22Rv1 (cell line): ENCODE results near the gene SREK1IP1.

ENCODE experiments used
- H3K27ac ChIP-seq: fragments of 450-650 bp; 2 replicates; pipeline ENCODE4 v1.5.1; 2017
- ZFX ChIP-seq: fragments of 450-650 bp; IDR thresholded peaks from 2 replicates; pipeline ENCODE4 v1.6.1; 2017; ENCODE audit warnings: antibody characterized with exemption, borderline replicate concordance
- TF ChIP-seq, protein P1 (sequence below): fragments of 450-650 bp; IDR thresholded peaks from 2 replicates; pipeline ENCODE4 v1.5.1; 2017; ENCODE audit warnings: mild to moderate bottlenecking

The SREK1IP1 gene

DNA sequence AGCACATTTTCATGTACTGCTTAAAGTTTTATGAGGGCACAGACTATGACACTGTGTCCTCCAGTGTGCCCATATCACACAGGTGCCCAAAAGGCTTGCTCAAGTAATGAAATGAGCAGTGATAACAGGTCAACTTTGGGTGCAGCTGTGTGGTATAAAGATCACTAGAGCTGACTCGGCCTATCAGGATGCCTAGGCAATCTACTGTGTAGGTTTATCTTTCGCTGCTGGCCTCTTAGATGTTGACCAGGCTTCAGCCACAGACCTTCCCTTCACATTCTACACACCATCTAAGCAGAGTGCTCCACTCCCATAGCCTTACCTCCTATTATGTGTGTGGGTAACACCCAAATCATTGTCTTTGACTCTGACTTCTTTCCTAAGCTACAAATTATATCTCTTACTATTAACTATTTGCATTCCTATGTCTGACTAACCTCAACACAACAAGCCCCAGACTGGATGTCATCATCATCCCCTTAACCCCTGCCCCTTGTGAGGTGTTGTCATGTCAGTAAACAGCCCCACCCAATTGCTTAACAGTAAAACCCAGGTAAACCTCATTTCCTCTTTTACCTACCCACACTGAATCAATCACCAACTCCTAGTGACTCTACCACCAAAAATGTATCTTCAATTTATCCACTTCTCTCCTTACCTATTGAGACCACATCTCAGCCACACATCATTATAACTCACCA lies 2.5 kb downstream of the SREK1IP1 start:
- no peak for TF ChIP-seq ZFX
- no peak overlapping the region for H3K27ac ChIP-seq

DNA sequence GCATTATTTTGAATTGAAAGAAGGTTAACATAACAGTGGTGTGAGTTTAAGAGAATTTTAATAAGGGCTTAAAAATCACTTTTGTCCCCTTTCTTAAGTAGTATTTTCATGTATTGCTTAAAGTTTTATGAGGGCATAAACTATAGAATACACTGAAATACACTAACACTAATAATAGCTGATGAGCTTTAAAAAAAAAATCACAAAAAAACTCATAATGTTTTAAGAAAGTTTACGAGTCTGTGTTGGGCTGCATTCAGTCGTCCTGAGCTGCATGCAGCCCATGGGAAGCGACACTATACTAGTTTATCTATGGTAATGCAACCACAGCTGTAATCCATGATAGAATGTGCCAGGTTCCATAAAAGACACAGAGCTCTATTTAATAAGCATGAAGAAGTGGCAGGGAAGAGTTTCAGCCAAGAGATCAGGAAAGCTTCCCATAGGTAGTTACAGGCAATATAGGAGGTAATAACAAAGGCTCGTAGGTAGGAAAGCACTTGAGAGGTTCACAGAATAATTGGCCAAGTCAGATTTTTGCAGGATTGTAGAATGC lies 4.5 kb downstream of the SREK1IP1 start:
- no peak for TF ChIP-seq ZFX
- TF ChIP-seq, protein P1, sequence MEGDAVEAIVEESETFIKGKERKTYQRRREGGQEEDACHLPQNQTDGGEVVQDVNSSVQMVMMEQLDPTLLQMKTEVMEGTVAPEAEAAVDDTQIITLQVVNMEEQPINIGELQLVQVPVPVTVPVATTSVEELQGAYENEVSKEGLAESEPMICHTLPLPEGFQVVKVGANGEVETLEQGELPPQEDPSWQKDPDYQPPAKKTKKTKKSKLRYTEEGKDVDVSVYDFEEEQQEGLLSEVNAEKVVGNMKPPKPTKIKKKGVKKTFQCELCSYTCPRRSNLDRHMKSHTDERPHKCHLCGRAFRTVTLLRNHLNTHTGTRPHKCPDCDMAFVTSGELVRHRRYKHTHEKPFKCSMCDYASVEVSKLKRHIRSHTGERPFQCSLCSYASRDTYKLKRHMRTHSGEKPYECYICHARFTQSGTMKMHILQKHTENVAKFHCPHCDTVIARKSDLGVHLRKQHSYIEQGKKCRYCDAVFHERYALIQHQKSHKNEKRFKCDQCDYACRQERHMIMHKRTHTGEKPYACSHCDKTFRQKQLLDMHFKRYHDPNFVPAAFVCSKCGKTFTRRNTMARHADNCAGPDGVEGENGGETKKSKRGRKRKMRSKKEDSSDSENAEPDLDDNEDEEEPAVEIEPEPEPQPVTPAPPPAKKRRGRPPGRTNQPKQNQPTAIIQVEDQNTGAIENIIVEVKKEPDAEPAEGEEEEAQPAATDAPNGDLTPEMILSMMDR, result no peak
- no peak overlapping the region for H3K27ac ChIP-seq

DNA sequence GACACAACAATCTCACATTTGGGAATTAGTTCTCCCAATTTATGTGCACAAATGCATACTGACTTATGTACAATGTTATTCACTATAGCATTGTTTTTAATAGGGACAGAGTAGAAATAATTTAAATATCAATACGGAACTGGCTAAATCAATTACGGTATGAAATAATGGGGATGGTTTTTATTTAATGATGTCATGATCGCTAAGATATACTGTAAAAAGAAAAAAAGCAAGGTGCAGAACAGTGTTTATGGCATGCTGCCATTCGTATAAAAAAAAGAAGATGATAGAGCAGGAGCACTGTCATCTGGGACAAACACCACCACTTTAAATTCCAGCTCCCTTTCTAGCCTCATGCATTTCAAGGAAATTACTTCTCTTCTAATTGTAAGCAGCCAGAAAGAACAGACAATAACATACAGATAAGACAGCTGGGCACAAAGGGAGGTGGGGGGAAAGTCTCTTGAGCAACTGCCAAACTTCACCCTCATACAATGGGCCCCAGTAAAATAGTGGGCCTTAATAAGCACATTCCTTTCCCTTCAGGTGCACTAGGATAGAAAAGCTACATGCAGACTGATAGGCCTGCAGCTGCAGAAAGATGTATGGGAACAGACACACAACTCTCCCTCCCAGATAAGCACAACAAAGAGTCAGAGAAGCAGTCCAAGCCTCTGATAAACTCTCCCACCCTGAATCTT lies 8.4 kb downstream of the SREK1IP1 start:
- no peak overlapping the region for H3K27ac ChIP-seq
- TF ChIP-seq, protein P1, result no peak
- TF ChIP-seq ZFX, result no peak

DNA sequence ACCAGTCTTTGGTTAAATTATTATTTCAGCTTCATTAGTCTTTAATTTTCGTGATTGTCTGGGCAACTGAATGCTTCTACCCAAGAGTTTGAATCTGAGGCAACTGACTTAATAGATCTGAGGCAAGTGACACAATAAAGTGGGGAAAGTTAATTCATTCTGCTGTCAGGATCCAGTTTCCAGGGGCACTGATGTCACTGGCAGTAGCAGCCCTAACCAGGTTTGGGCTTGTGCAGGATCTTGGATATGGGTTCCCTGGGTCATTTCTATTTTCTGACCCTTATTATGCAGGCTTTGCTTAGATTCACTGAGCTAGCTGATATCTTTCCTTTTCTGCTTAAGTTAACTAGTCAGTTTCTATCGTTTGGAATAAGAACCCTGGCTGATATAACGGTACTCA lies 9.6 kb downstream of the SREK1IP1 start:
- no peak overlapping the region for H3K27ac ChIP-seq
- TF ChIP-seq, protein P1, result no peak
- TF ChIP-seq ZFX, result no peak

DNA sequence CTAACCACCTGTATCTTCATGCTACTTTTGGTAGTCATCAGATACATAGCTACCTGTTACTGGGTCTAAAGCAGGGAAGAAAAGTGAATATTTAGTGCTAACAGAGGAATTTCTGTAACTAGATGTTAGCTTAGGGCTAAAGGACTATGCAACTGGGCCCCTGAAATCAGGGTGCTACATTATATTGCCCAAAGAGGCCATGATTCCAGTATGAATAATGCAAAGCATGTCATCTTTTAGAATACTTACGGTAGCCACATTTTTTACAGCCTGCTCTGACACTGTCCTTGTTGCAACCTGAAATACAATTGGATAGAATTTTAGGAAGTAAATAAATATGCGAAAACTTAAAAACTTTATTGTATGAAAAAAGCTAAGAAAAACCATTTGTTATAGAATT lies 14.4 kb downstream of the SREK1IP1 start:
- H3K27ac ChIP-seq, result peak overlapping the region; percentile 83
- TF ChIP-seq, protein P1, result no peak

DNA sequence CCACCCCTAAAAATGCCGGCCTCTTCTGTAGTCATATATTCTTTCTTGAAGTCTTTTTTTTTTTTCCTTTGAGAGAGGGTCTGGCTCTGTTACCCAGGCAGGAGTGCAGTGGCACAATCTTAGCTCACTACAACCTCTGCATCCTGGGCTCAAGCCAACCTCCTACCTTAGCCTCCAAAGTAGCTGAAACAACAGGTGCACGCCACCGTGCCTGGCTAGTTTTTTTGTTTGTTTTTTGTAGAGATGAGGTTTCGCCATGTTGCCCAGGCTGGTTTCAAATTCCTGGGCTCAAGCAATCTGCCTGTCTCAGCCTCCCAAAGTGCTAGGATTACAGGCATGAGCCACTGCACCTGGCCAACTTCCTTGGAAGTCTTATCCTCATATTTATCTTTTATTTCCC lies 19.1 kb downstream of the SREK1IP1 start:
- no peak overlapping the region for H3K27ac ChIP-seq
- TF ChIP-seq, protein P1, result no peak
- TF ChIP-seq ZFX, result no peak

DNA sequence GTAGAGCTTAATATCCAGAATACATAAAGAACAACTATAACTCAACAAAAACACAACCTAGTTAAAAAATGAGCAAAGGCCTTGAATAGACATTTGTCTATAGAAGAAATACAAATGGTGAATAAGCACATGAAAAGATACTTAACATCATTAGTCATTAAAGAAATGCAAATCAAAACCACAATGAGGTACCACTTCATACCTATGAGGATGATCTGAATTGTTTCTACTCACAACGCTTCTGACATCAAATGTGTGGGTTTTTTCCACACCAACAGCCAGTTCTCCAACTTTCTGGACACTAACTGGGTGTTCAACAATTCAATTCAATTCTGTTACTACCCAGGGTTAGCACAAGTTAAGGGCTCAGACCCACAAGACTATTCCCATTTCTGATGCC lies 22.0 kb downstream of the SREK1IP1 start:
- no peak for TF ChIP-seq ZFX
- no peak overlapping the region for H3K27ac ChIP-seq

DNA sequence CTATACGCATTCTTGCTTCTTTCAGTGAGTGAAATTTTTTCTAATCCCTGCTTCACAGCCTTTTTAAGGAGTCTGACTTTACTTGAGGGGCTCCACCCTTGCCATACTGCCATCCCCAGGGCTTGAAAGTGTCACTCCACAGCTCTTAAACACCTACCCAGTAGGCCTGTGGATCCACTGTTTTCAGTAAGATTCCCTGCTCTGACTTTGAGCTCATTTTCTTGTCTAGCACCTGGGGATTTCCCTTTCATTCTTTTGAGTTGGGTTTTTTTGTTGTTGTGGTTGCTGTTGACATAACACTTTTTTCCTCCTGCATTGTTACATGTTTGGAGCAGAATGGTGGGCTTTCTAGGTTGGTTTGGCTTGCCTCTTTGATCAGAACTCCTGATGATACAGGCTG lies 23.6 kb downstream of the SREK1IP1 start:
- TF ChIP-seq, protein P1, result no peak
- no peak for TF ChIP-seq ZFX
- no peak overlapping the region for H3K27ac ChIP-seq
